Measurements from ENCODE around the gene MEGF9.

MEGF9 gene

DNA sequence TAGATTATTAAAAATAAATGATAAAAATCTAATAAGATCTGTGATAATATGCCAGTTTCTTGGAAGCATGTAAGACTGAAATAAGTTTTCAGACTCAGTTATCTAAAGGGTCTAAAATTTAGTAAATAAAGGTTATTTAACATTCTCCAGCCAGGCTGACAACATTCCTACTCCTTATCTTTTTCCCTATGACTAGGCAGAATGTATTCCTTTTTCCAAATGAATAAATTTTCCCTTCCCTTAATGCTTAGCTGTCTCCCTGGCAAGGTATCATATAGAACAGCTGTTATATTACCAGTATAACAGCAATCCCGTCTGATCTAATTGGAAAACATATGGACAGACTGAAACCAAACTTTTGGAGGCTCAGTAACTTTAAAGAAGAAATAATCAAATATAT, 13.0 kb downstream of the MEGF9 start:
- DNase-seq = no peak

- no peak for DNase-seq
Observed at GRCh38 chr9:120698766-120699165, 15.5 kb downstream of the MEGF9 start.

DNA sequence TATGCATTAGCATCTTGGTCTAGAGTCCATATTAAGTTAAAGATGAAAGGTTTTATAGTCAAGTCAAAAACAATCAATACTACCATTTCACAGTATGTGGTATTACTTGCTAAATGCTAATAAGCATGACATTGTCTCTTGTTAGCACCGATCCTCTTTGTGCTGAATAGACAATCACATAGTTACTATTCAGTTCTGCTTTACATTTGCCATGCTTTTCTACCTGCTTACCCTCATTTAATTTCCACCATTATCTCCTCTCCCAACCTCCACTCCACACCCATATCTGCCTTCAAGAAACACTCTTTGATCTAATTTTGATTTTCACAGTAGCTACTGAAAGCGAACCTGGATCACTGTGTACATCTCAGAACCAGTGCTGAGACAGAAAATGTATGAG, 16.8 kb downstream of the MEGF9 start:
- no peak for DNase-seq

DNA sequence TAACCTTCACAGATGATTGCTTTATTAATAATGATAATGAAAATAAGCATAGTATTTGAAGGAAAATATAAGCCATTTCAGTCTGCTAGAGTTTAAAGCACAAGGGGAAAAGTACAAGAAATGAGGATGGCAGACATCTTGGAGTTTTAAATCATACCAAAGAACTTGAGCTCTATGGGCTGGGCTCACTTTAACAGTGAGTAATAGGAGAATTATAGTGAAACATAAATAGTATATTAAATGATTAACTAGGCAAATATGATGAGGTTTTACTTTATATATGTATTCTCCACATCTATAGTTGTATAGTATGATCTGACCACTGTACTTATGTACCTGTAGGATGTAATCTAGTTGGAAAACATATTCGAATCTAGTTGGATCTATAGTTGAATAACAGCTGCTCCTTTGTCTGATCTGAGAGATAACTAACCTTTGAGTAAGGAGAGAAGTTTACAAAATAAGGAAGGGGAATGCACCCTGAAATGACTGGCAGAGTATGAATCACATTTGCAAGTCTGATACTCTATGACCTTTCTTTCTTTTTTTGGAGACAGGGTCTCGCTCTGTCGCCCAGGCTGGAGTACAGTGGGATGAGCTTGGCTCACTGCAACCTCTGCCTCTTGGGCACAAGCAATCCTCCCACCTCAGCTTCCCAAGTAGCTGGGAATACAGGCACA, 17.6 kb downstream of the MEGF9 start:
- DNase-seq = no peak

DNA sequence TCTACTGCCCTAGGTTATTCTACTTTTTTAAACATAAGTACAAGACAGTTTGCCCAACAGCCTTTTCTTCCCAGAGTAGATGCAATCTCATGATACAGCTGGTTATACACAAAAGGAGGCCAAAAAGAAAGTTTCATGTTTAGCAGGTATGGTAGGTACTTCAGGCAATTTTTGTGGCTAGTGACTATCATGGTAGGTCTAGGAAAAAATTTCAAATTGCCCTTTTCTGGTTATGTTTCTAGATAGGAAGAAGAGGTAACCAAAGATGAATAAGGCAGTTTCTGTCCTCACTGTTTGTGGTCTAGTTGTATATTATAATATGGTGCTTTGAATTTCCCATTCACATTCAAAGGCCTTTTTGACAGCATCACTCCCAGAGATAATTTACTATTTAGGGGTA, 19.7 kb downstream of the MEGF9 start:
- no peak for DNase-seq

DNA sequence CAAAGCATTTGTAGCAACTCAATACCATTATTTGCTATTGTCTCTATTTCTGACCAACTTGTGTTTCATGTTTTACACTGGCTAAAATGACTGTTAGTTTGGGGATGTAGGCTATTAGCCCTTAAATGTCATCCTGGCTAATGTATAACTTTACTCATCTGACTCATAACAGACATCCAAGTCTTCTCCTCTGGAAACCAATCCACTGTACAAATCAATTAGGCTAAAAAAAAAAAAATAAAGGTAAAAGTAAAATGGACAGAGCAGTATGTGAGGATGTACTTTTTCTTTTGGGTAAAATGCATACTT, 20.6 kb downstream of the MEGF9 start:
- DNase-seq = no peak

- DNase-seq = no peak
Observed at GRCh38 chr9:120692901-120693699, 21.2 kb downstream of the MEGF9 start.

DNA sequence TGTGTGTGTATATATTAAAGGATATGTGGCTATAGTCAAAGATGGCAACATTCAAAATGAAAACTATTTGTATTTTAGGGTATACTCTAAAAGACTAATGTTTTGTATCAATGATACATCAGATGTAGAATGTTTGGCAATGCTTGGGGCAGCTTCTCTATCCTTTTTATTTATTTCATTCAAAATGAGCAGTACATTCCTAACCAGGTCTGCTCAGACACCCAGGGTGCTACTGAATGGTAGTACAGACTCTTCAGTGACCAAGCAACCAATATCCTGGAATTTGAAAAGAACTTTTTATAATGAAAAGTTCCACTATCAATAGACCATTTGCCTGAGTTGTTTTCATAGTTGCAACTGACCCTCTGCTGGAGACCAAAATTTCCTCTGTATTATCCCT, 23.9 kb downstream of the MEGF9 start:
- no peak for DNase-seq

GRCh38 chr9:120689860-120690259, 24.4 kb downstream of the MEGF9 start:
- DNase-seq = no peak

DNA sequence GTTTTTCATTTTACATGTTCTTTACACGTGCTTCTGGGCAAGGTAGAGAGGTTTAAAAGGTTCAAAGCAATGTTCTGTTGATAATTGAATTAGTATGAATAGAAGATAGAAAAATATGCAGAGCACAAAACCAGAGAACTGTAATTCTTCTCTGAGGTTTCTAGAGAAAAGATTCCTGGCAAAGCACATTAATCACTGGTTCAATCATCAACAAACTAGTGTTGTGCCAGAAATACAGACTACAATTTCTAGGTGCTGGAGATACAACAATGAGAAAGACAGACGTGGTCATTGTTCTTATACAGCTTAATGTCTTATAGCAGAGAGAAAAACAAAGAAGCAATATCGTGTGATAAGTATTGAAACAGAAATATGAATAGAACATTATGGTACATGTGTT, 25.5 kb downstream of the MEGF9 start:
- no peak for DNase-seq

- no peak for DNase-seq
Observed at GRCh38 chr9:120683150-120683549, 31.1 kb downstream of the MEGF9 start.

- DNase-seq = no peak
Observed at GRCh38 chr9:120681121-120681520, 33.1 kb downstream of the MEGF9 start.

DNA sequence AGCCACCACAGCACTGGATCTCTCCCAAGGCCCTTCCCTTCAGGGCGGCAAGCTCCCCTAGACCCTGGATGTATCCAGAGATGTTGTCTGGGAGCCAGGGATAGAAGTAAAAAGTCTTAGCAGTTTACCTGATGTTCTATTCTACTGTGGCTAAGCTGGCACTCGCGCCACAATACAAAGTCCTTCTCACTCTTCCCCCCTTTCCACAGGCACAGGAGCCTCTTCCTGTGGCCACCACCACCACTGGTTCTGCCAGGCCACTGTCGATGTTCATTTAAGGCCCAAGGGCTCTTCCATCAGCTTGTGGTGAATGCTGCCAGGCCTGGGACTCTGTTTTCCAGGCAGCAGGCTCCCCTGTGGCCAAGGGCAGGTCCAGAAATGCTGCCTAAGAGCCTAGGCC, 33.7 kb downstream of the MEGF9 start:
- DNase-seq = no peak

- DNase-seq = no peak
Observed at GRCh38 chr9:120680161-120680560, 34.1 kb downstream of the MEGF9 start.

DNA sequence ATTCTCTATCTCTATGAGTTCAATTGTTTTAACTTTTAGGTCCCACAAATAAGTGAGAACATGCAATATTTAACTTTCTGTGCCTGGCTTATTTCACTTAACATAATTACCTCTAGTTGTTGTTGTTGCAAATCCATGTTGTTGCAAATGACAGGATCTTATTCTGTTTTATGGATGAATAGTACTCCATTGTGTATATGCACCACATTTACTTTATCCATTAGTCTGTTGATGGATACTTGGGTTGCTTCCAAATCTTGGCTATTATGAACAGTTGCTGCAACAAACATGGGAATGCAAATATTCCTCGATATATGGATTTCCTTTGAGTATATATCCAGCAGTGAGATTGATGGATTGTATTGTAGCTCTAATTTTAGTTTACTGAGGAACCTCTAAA, 36.3 kb downstream of the MEGF9 start:
- DNase-seq = no peak

DNA sequence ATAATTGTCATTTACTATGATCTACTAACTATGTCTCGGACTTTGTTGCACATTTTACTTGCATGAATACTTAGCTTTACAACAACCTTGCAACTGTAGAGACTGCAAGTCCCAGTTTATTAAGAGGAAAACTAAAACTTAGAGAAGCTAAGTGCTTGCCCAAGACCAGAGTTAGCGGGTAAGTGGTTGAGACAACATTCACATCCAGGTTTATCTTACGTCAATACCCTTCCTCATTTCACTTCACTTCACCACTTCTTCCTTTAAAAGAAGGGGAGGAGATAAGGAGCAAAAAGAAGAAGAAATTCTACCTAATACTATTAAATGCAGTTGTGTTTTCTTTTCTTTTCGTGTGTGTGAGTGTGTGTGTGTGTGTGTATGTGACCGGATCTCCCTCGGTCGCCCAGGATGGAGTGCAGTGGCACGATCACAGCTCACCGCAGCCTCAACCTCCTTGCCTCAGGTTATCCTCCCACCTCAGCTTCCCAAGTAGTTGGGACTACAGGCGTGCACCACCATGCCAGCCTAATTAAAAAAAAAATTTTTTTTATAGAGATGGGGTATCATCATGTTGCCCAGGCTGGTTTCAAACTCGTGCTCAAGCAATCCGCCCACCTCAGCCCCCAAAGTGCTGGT, 37.4 kb downstream of the MEGF9 start:
- no peak for DNase-seq

- DNase-seq = no peak
Observed at GRCh38 chr9:120668399-120668798, 45.9 kb downstream of the MEGF9 start.

DNA sequence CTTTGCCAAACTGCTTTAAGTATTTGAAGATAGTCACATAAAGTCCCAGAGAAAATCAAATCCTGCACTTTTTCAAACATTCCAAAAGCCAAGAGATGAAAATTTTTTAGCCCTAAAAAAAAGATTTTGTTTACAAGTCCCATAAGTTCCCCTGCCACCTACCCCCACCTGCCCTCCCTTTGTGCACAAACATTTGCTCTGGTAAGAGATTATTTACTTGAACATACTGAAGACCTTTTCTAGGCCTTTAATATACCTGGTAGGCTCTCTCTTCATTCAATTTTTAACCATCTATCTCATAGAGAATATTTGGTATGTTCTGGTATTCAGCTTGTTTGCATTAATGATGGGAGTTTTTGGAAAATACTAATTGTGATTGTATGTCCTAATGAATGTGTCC, 50.3 kb downstream of the MEGF9 start:
- no peak for DNase-seq

- DNase-seq = no peak
Observed at GRCh38 chr9:120663380-120663779, 50.9 kb downstream of the MEGF9 start.

GRCh38 chr9:120662513-120662912, 51.8 kb downstream of the MEGF9 start:
- no peak for DNase-seq

- no peak for DNase-seq
Observed at GRCh38 chr9:120659676-120660075, 54.6 kb downstream of the MEGF9 start.

GRCh38 chr9:120659209-120659608, 55.1 kb downstream of the MEGF9 start:
- DNase-seq = no peak

DNA sequence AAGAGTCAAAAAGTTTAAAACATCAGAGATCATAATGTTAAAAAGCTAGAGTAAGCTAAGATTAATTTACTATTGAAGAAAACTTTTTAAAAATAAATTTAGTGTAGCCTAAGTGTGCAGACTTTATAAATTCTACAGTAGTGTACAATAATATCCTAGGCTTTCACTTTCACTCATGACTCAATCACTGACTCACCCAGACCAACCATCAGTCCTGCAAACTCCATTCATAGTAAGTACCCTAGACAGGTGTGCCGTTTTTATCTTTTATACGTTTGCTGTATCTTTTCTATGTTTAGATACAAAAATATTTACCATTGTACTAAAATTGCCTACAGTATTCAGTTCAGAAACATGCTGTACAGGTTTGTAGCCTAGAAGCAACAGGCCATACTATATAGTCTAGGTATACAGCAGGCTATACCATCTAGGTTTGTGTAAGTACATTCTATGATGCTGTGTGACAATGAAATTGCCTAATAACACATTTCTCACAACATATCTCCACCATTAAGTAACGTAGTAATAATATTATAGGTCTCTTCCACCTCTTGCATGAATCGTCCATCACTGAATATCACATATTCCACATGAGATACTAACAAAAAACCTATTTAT, 59.2 kb downstream of the MEGF9 start:
- no peak for DNase-seq

DNA sequence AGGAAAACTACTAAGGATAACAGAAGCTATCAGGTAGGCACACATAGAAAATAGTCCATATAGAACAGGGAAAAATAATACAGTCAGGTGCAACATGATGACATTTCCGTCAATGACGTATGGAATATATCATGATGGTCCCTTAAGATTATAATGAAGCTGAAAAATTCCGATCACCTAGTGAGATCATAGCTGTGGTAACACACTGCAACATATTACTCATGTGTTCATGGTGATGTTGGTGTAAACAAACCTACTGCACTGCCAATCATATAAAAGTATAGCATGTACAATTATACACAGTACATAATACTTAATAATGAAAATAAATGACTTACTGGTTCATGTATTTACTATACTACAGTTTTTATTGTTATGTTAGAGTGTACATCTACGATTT, 60.0 kb downstream of the MEGF9 start:
- DNase-seq = no peak

Measured in activated effector memory CD4-positive, alpha-beta T cell treated with anti-CD3 and anti-CD28 coated beads, Interleukin-2, amount 50 U/mL, for 16 hours (primary cell).